HG02678 (cell line): Measurements from ENCODE around the gene DOK7.

ENCODE experiments used
- ATAC-seq: cut with Tn5 transposase; IDR thresholded peaks from one replicate; pipeline ENCODE4 v1.9.1; 2021; ENCODE audit warnings: mild to moderate bottlenecking, moderate library complexity; ENCODE audit not compliant: unreplicated experiment

The DOK7 gene

GRCh38 chr4:3518941-3519340 lies 55.8 kb downstream of the DOK7 start:
- ATAC-seq: no peak

- ATAC-seq: no peak
These were observed 56.6 kb downstream of the DOK7 start for GRCh38 chr4:3519468-3520264.

GRCh38 chr4:3520276-3520675 lies 57.2 kb downstream of the DOK7 start:
- ATAC-seq: no peak

GRCh38 chr4:3520796-3521600 lies 57.9 kb downstream of the DOK7 start:
- ATAC-seq: no peak

GRCh38 chr4:3521621-3522325 lies 58.7 kb downstream of the DOK7 start:
- ATAC-seq: no peak

GRCh38 chr4:3522326-3522640 lies 59.2 kb downstream of the DOK7 start:
- ATAC-seq: no peak

- no peak for ATAC-seq
These were observed 59.5 kb downstream of the DOK7 start for GRCh38 chr4:3522651-3523050.

- ATAC-seq: no peak
These were observed 60.1 kb downstream of the DOK7 start for GRCh38 chr4:3523146-3523627.

GRCh38 chr4:3523628-3524221 lies 60.6 kb downstream of the DOK7 start:
- no peak for ATAC-seq

GRCh38 chr4:3524349-3524748 lies 61.2 kb downstream of the DOK7 start:
- no peak for ATAC-seq

GRCh38 chr4:3524920-3525319 lies 61.8 kb downstream of the DOK7 start:
- no peak for ATAC-seq

- no peak for ATAC-seq
These were observed 62.7 kb downstream of the DOK7 start for GRCh38 chr4:3525532-3526430.

- ATAC-seq: no peak
These were observed 63.4 kb downstream of the DOK7 start for GRCh38 chr4:3526456-3526855.

- ATAC-seq: no peak
These were observed 64.2 kb downstream of the DOK7 start for GRCh38 chr4:3527101-3527913.

- no peak for ATAC-seq
These were observed 65.1 kb downstream of the DOK7 start for GRCh38 chr4:3527914-3528876.

GRCh38 chr4:3529363-3529762 lies 66.3 kb downstream of the DOK7 start:
- no peak for ATAC-seq

- ATAC-seq: no peak
These were observed 66.9 kb downstream of the DOK7 start for GRCh38 chr4:3530051-3530450.

- no peak for ATAC-seq
These were observed 67.7 kb downstream of the DOK7 start for GRCh38 chr4:3530663-3531254.
